KMS-11 (cell line): ENCODE results near the gene HSPA14.

ENCODE experiments used
- H2AFZ ChIP-seq: fragments of 200-600 bp; sonication (generic); 2 replicates; pipeline ENCODE4 v1.6.1; 2016; ENCODE audit warnings: antibody characterized with exemption, mixed run types, low read depth
- H3K27ac ChIP-seq: fragments of 200-600 bp; sonication (generic); 2 replicates; pipeline ENCODE4 v1.6.1; 2016; ENCODE audit warnings: mild to moderate bottlenecking, mixed run types
- H3K27me3 ChIP-seq: fragments of 200-600 bp; sonication (generic); 2 replicates; pipeline ENCODE4 v1.6.1; 2017; ENCODE audit warnings: mild to moderate bottlenecking, low read depth, mixed run types, moderate library complexity; ENCODE audit not compliant: insufficient read depth
- H3K36me3 ChIP-seq: fragments of 200-600 bp; sonication (generic); 2 replicates; pipeline ENCODE4 v1.6.1; 2017; ENCODE audit warnings: mild to moderate bottlenecking, mixed run types; ENCODE audit not compliant: insufficient read depth
- H3K4me1 ChIP-seq: fragments of 200-600 bp; sonication (generic); 2 replicates; pipeline ENCODE4 v1.6.1; 2016; ENCODE audit warnings: mild to moderate bottlenecking, low read depth, mixed run types; ENCODE audit not compliant: poor library complexity, severe bottlenecking
- H3K4me2 ChIP-seq: fragments of 200-600 bp; sonication (generic); 2 replicates; pipeline ENCODE4 v1.7.0; 2016; ENCODE audit warnings: mild to moderate bottlenecking, mixed run types
- H3K4me3 ChIP-seq: fragments of 200-600 bp; sonication (generic); IDR thresholded peaks from 2 replicates; pipeline ENCODE4 v1.6.1; 2017; ENCODE audit warnings: low read depth, low read length, mixed read lengths; ENCODE audit not compliant: insufficient read depth
- H3K79me2 ChIP-seq: fragments of 200-600 bp; sonication (generic); 2 replicates; pipeline ENCODE4 v1.6.1; 2016; ENCODE audit warnings: low read depth, mixed run types; ENCODE audit not compliant: insufficient read depth
- H3K9ac ChIP-seq: fragments of 200-600 bp; sonication (generic); 2 replicates; pipeline ENCODE4 v1.6.1; 2016; ENCODE audit warnings: mild to moderate bottlenecking, mixed run types
- H4K20me1 ChIP-seq: fragments of 200-600 bp; sonication (generic); 2 replicates; pipeline ENCODE4 v1.6.1; 2016; ENCODE audit warnings: mild to moderate bottlenecking, mixed run types; ENCODE audit not compliant: insufficient read depth
- CTCF ChIP-seq: fragments of 200-600 bp; sonication (generic); conservative IDR thresholded peaks from 2 replicates; pipeline ENCODE4 v1.6.1; 2017; ENCODE audit warnings: low read depth, mild to moderate bottlenecking, antibody characterized with exemption, low read length, moderate library complexity, mixed read lengths

Gene HSPA14

GRCh38 chr10:14876764-14877163, 38.7 kb downstream of the HSPA14 start:
- Histone ChIP-seq H3K4me2 (peak overlapping the region; percentile 95; the same call in 1 of the 2 replicates), H3K9ac (no peak overlapping the region), H4K20me1 (no peaks in the 10 kb centered on the region), H2AFZ (no peak overlapping the region), H3K4me3 (no peak overlapping the region), H3K4me1 (peaks cover 23% of the 10 kb centered on the region), H3K27me3 (no peaks in the 10 kb centered on the region), H3K36me3 (no peaks in the 10 kb centered on the region), H3K27ac (no peak overlapping the region), H3K79me2 (peaks cover 42% of the 10 kb centered on the region)
- TF ChIP-seq CTCF: no peak

- peak within 1 kb of the TSS; percentile 89 for H3K9ac ChIP-seq
- H3K36me3 ChIP-seq: no peaks in the 10 kb centered on the region
- H4K20me1 ChIP-seq: no peaks in the 10 kb centered on the region
- H3K4me3 ChIP-seq: peak within 1 kb of the TSS; percentile 36
- H3K4me2 ChIP-seq: peak within 1 kb of the TSS; percentile 95
- peaks cover 60% of the 10 kb centered on the region for H3K79me2 ChIP-seq
- H3K27ac ChIP-seq: peak within 1 kb of the TSS; percentile 70
- H3K27me3 ChIP-seq: no peaks in the 10 kb centered on the region
- H2AFZ ChIP-seq: peak within 1 kb of the TSS; percentile 83
- TF ChIP-seq CTCF: no peak
- peaks cover 23% of the 10 kb centered on the region for H3K4me1 ChIP-seq
Measured at GRCh38 chr10:14878266-14879123, 40.4 kb downstream of the HSPA14 start, which contains the start of gene SUV39H2. Gene SUV39H2, plus strand, starts transcription at chr10:14878866. Its CDS starts 23 bp downstream, at chr10:14878889.

- peak overlapping the region; percentile 89 for H3K9ac ChIP-seq
- peaks cover 28% of the 10 kb centered on the region for H3K4me1 ChIP-seq
- H4K20me1 ChIP-seq: peaks cover 5% of the 10 kb centered on the region; the same call in 1 of the 2 replicates
- H2AFZ ChIP-seq: peak overlapping the region; percentile 60
- H3K36me3 ChIP-seq: no peaks in the 10 kb centered on the region
- H3K27me3 ChIP-seq: no peaks in the 10 kb centered on the region
- peak overlapping the region; percentile 87 for H3K4me2 ChIP-seq
- TF ChIP-seq CTCF: no peak
- H3K79me2 ChIP-seq: peaks cover 68% of the 10 kb centered on the region
- peak overlapping the region; percentile 36 for H3K4me3 ChIP-seq
- peak overlapping the region; percentile 70 for H3K27ac ChIP-seq
Measured at GRCh38 chr10:14879124-14879927, 41.2 kb downstream of the HSPA14 start.

- Histone ChIP-seq H3K9ac (peak overlapping the region; percentile 89), H3K4me2 (peak overlapping the region; percentile 87), H3K4me1 (peaks cover 28% of the 10 kb centered on the region), H3K4me3 (peak overlapping the region; percentile 36), H4K20me1 (peaks cover 6% of the 10 kb centered on the region; the same call in 1 of the 2 replicates), H3K79me2 (peaks cover 73% of the 10 kb centered on the region), H3K36me3 (no peaks in the 10 kb centered on the region), H2AFZ (no peak overlapping the region; the same call in 1 of the 2 replicates), H3K27me3 (no peaks in the 10 kb centered on the region), H3K27ac (peak overlapping the region; percentile 70; the same call in 1 of the 2 replicates)
- TF ChIP-seq CTCF: no peak
Measured at GRCh38 chr10:14879928-14880193, 41.8 kb downstream of the HSPA14 start.
